K562 (cell line): ENCODE measurements around the gene DIPK2A. TPM values are rescaled to one million over a fixed set of nuclear protein-coding genes. Genes with fewer than 3 reads are reported as not detected.

Source experiments
- BMI1 ChIP-seq: fragments of 150-350 bp; IDR thresholded peaks from 2 replicates; pipeline ENCODE4 v1.6.1; 2014; ENCODE audit warnings: low read length
- CCNT2 ChIP-seq: IDR thresholded peaks from 2 replicates; pipeline ENCODE4 v1.6.1; 2011; ENCODE audit warnings: borderline replicate concordance, low read depth, mild to moderate bottlenecking, moderate library complexity, mixed read lengths, low read length; ENCODE audit not compliant: insufficient read length; ENCODE audit errors: extremely low read depth
- CREB1 ChIP-seq, 2 experiments: sonication (generic) in 1 of 2; formaldehyde crosslinking in 1 of 2; IDR thresholded peaks; 2 replicates each; pipeline versions ENCODE4 v1.6.1 to v1.8.0; 2012 to 2022; ENCODE audit warnings: inconsistent platforms in 1 of 2, mild to moderate bottlenecking in 1 of 2, missing genetic modification reagents in 1 of 2, moderate library complexity in 1 of 2
- DIDO1 ChIP-seq: fragments of 450-650 bp; IDR thresholded peaks from 2 replicates; pipeline ENCODE4 v1.6.1; 2016; ENCODE audit warnings: low read depth, missing biosample characterization, missing genetic modification characterization
- HCFC1 ChIP-seq: IDR thresholded peaks from 2 replicates; pipeline ENCODE4 v1.6.1; 2012; ENCODE audit warnings: low read depth, low read length, improper control_type of control experiment
- HDAC1 ChIP-seq, 2 experiments: fragments of 450-650 bp; IDR thresholded peaks; 2 replicates each; pipeline ENCODE4 v1.6.1; 2016 to 2017; ENCODE audit warnings: inconsistent platforms in 1 of 2, mild to moderate bottlenecking in 1 of 2, moderate library complexity in 1 of 2
- HNRNPL ChIP-seq: fragments of 200-400 bp; formaldehyde crosslinking; IDR thresholded peaks from 2 replicates; pipeline ENCODE4 v1.6.1; 2017; ENCODE audit warnings: low read depth, mild to moderate bottlenecking, low read length
- KLF1 ChIP-seq: fragments of 450-650 bp; IDR thresholded peaks from 2 replicates; pipeline ENCODE4 v1.6.1; 2016; ENCODE audit warnings: missing genetic modification characterization, missing compliant biosample characterization
- MAZ ChIP-seq, 2 experiments: fragments of 450-650 bp in 1 of 2; sonication (generic) in 1 of 2; formaldehyde crosslinking; IDR thresholded peaks in 1 of 2; conservative IDR thresholded peaks in 1 of 2; 2 replicates each; pipeline versions ENCODE4 v1.4.0 to v1.5.0; 2020; ENCODE audit warnings: mild to moderate bottlenecking in 1 of 2, missing genetic modification reagents in 1 of 2
- NCOR1 ChIP-seq: fragments of 450-650 bp; IDR thresholded peaks from 2 replicates; pipeline ENCODE4 v1.6.1; 2016; ENCODE audit warnings: mild to moderate bottlenecking, moderate library complexity
- NRF1 ChIP-seq, 2 experiments: fragments of 450-650 bp; IDR thresholded peaks in 1 of 2; conservative IDR thresholded peaks in 1 of 2; 2 replicates each; pipeline ENCODE4 v1.6.1; 2014; ENCODE audit warnings: mild to moderate bottlenecking in 2 of 2
- POLR2A ChIP-seq: fragments of 450-650 bp; conservative IDR thresholded peaks from 2 replicates; pipeline ENCODE4 v1.6.1; 2016
- RAD51 ChIP-seq: fragments of 450-650 bp; IDR thresholded peaks from 2 replicates; pipeline ENCODE4 v1.7.1; 2016; ENCODE audit warnings: low read depth, mild to moderate bottlenecking, borderline replicate concordance
- RCOR1 ChIP-seq, 2 experiments: IDR thresholded peaks; 2 replicates each; pipeline ENCODE4 v1.6.1; 2012; ENCODE audit warnings: low read depth in 2 of 2, low read length in 2 of 2, borderline replicate concordance in 1 of 2, improper control_type of control experiment in 1 of 2
- SIN3A ChIP-seq, 2 experiments: fragments of 150-350 bp in 1 of 2; IDR thresholded peaks; 2 replicates each; pipeline ENCODE4 v1.6.1; 2011 to 2016; ENCODE audit warnings: borderline replicate concordance in 2 of 2, low read depth in 2 of 2, low read length in 2 of 2, mild to moderate bottlenecking in 2 of 2, moderate library complexity in 2 of 2; ENCODE audit not compliant: control insufficient read depth in 1 of 2
- SMAD1 ChIP-seq: fragments of 150-350 bp; IDR thresholded peaks from 2 replicates; pipeline ENCODE4 v1.6.1; 2014; ENCODE audit warnings: low read length, low read depth; ENCODE audit not compliant: partially characterized antibody
- SP2 ChIP-seq: IDR thresholded peaks from 2 replicates; pipeline ENCODE4 v1.6.1; 2011; ENCODE audit warnings: mild to moderate bottlenecking, low read depth, low read length, moderate library complexity; ENCODE audit not compliant: poor library complexity, severe bottlenecking; ENCODE audit errors: extremely low read depth
- SPI1 ChIP-seq: IDR thresholded peaks from 2 replicates; pipeline ENCODE4 v1.6.1; 2011; ENCODE audit warnings: low read depth, low read length, control low read depth, borderline replicate concordance
- ZNF146 ChIP-seq: IDR thresholded peaks from one replicate; pipeline ENCODE4 v1.6.1; 2018; ENCODE audit warnings: missing compliant biosample characterization; ENCODE audit not compliant: unreplicated experiment
- ZNF695 ChIP-seq: fragments of 450-650 bp; formaldehyde crosslinking; IDR thresholded peaks from 2 replicates; pipeline ENCODE4 v1.4.0; 2020; ENCODE audit warnings: mild to moderate bottlenecking, moderate library complexity
- polyA plus RNA-seq, 8 experiments: library from polyadenylated mRNA; depleted of rRNA in 4 of 8; stranded (reverse) in 5 of 8; unstranded in 3 of 8; fragments of >200 nt; fragmentation: Nextera tagmentation in 2 of 8; fragmentation: Illumina TruSeq in 1 of 8; extraction: Ambion mirVana in 2 of 8; extraction: Trizol in 1 of 8; gene quantifications; 2 replicates each; pipeline versions ENCODE4 v1.2.1 to v1.2.3, GENCODE V29; 2011 to 2014; ENCODE audit warnings: inconsistent platforms in 1 of 8, missing spikeins in 1 of 8
- total RNA-seq, 7 experiments: library from RNA; depleted of rRNA in 6 of 7; stranded (reverse); fragments of >200 nt in 6 of 7; fragmentation: Illumina TruSeq in 2 of 7; extraction: Trizol in 2 of 7; gene quantifications; 2 replicates each; pipeline versions ENCODE4 v1.2.1 to v1.2.3, GENCODE V29; 2011 to 2021; ENCODE audit warnings: low replicate concordance in 1 of 7
- TF ChIP-seq, protein P1 (sequence below): fragments of 450-650 bp; IDR thresholded peaks from 2 replicates; pipeline ENCODE4 v1.6.1; 2017; ENCODE audit warnings: antibody characterized with exemption, mild to moderate bottlenecking
- TF ChIP-seq, protein P2 (sequence below): fragments of 250-450 bp; sonication (Bioruptor Pico); IDR thresholded peaks from 2 replicates; pipeline ENCODE4 v1.8.0; 2022; ENCODE audit warnings: moderate library complexity, mild to moderate bottlenecking, inconsistent platforms

Gene DIPK2A
- total and polyA plus RNA-seq, 9 of the 15 experiments (the other 6 are each of a cell fraction or from before 2014, with no cell fraction given): 3.3 to 15.7 (median 7.8) TPM

- TF ChIP-seq SMAD1 (peak; percentile 7), SP2 (no peak), POLR2A (peak; percentile 91), CREB1 (IDR thresholded peaks at IDR 0.05) (peak; percentile 48), CREB1 (CRISPR knock-in tag; IDR thresholded peaks at IDR 0.05) (no peak; the same call in 1 of the 2 replicates), HCFC1 (peak; percentile 0; the same call in 1 of the 2 replicates), MAZ (CRISPR knock-in tag; conservative IDR thresholded peaks at IDR 0.05 in 1 of 2, IDR thresholded peaks at IDR 0.05 in 1 of 2) (peak; percentile 65 to 91; a peak in 3 of 4 replicates), ZNF695 (no peak), SPI1 (0 out of 2 replicates have a peak, but pooled peaks have one; percentile 16), DIDO1 (tag) (no peak), BMI1 (no peak), ZNF146 (no peak), NCOR1 (peak; percentile 17), RAD51 (no peak), NRF1 (conservative IDR thresholded peaks at IDR 0.05 in 1 of 2, IDR thresholded peaks at IDR 0.05 in 1 of 2) (peak; percentile 97 to 98), HDAC1 (IDR thresholded peaks at IDR 0.05) (no peak; a peak in 1 of 4 replicates), CCNT2 (peak; percentile 92), KLF1 (tag) (no peak), RCOR1 (IDR thresholded peaks at IDR 0.05; ENCODE audit: borderline replicate concordance in 1 of 2, low read depth in 2 of 2, low read length in 2 of 2) (0 out of 4 replicates have a peak, but pooled peaks of 1 of the 2 experiments have one; percentile 39), HNRNPL (no peak), SIN3A (IDR thresholded peaks at IDR 0.05; ENCODE audit: borderline replicate concordance in 2 of 2, control insufficient read depth in 1 of 2, low read depth in 2 of 2, low read length in 2 of 2) (peak; percentile 3 to 49; a peak in 1 of 4 replicates)
- TF ChIP-seq, protein P1, sequence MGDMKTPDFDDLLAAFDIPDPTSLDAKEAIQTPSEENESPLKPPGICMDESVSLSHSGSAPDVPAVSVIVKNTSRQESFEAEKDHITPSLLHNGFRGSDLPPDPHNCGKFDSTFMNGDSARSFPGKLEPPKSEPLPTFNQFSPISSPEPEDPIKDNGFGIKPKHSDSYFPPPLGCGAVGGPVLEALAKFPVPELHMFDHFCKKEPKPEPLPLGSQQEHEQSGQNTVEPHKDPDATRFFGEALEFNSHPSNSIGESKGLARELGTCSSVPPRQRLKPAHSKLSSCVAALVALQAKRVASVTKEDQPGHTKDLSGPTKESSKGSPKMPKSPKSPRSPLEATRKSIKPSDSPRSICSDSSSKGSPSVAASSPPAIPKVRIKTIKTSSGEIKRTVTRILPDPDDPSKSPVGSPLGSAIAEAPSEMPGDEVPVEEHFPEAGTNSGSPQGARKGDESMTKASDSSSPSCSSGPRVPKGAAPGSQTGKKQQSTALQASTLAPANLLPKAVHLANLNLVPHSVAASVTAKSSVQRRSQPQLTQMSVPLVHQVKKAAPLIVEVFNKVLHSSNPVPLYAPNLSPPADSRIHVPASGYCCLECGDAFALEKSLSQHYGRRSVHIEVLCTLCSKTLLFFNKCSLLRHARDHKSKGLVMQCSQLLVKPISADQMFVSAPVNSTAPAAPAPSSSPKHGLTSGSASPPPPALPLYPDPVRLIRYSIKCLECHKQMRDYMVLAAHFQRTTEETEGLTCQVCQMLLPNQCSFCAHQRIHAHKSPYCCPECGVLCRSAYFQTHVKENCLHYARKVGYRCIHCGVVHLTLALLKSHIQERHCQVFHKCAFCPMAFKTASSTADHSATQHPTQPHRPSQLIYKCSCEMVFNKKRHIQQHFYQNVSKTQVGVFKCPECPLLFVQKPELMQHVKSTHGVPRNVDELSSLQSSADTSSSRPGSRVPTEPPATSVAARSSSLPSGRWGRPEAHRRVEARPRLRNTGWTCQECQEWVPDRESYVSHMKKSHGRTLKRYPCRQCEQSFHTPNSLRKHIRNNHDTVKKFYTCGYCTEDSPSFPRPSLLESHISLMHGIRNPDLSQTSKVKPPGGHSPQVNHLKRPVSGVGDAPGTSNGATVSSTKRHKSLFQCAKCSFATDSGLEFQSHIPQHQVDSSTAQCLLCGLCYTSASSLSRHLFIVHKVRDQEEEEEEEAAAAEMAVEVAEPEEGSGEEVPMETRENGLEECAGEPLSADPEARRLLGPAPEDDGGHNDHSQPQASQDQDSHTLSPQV: no peak
- TF ChIP-seq, protein P2, sequence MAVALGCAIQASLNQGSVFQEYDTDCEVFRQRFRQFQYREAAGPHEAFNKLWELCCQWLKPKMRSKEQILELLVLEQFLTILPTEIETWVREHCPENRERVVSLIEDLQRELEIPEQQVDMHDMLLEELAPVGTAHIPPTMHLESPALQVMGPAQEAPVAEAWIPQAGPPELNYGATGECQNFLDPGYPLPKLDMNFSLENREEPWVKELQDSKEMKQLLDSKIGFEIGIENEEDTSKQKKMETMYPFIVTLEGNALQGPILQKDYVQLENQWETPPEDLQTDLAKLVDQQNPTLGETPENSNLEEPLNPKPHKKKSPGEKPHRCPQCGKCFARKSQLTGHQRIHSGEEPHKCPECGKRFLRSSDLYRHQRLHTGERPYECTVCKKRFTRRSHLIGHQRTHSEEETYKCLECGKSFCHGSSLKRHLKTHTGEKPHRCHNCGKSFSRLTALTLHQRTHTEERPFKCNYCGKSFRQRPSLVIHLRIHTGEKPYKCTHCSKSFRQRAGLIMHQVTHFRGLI (CRISPR knock-in tag): no peak
Measured at GRCh38 chr3:143971359-143972154, at the start of gene DIPK2A (continued).
